ENCODE data around the gene TRMT112.

TRMT112 gene

GRCh38 chr11:64287676-64288352 is 29.5 kb downstream of the TRMT112 start:
- DNase-seq (ENCODE audit: low read depth) = no peak
- TF ChIP-seq CTCF (conservative IDR thresholded peaks at IDR 0.05; ENCODE audit: low read length) = no peak
- H3K4me3 ChIP-seq (ENCODE audit: low read length) = no peak overlapping the region

GRCh38 chr11:64286801-64287159 is 30.6 kb downstream of the TRMT112 start:
- peak overlapping the region; percentile 70 for H3K4me3 ChIP-seq (ENCODE audit: low read length)

GRCh38 chr11:64285885-64286800 is 31.2 kb downstream of the TRMT112 start:
- no peak for TF ChIP-seq CTCF (conservative IDR thresholded peaks at IDR 0.05; ENCODE audit: low read length)
- no peak for DNase-seq (ENCODE audit: low read depth)
- peak overlapping the region; percentile 70 for H3K4me3 ChIP-seq (ENCODE audit: low read length)

More at GRCh38 chr11:64286801-64287159, 30.6 kb downstream of the TRMT112 start:
- DNase-seq (ENCODE audit: low read depth) = no peak
- TF ChIP-seq CTCF (conservative IDR thresholded peaks at IDR 0.05; ENCODE audit: low read length) = no peak

- no peak for TF ChIP-seq CTCF (conservative IDR thresholded peaks at IDR 0.05; ENCODE audit: low read length)
- DNase-seq (ENCODE audit: low read depth) = peak; percentile 58
- H3K4me3 ChIP-seq (ENCODE audit: low read length) = peak within 1 kb of the TSS; percentile 89
Observed at GRCh38 chr11:64284962-64285884, 32.1 kb downstream of the TRMT112 start, which contains the start of gene GPR137. Gene GPR137 (plus strand): TSS chr11:64285848. CDS start chr11:64286525, 677 bp downstream.

GRCh38 chr11:64284048-64284961 is 33.1 kb downstream of the TRMT112 start, which contains the start of gene BAD:
Gene BAD (minus strand): TSS chr11:64284665. CDS start chr11:64284368, 297 bp downstream.
- DNase-seq (ENCODE audit: low read depth) = peak; percentile 88
- H3K4me3 ChIP-seq (ENCODE audit: low read length) = peak within 1 kb of the TSS; percentile 89
- no peak for TF ChIP-seq CTCF (conservative IDR thresholded peaks at IDR 0.05; ENCODE audit: low read length)

GRCh38 chr11:64283092-64283491 is 34.3 kb downstream of the TRMT112 start:
- no peak for DNase-seq (ENCODE audit: low read depth)
- no peak for TF ChIP-seq CTCF (conservative IDR thresholded peaks at IDR 0.05; ENCODE audit: low read length)

More at GRCh38 chr11:64283092-64283491, 34.3 kb downstream of the TRMT112 start:
- H3K4me3 ChIP-seq (ENCODE audit: low read length) = peak overlapping the region; percentile 89
